ENCODE data around the gene SACM1L.

- TF ChIP-seq, protein P1, sequence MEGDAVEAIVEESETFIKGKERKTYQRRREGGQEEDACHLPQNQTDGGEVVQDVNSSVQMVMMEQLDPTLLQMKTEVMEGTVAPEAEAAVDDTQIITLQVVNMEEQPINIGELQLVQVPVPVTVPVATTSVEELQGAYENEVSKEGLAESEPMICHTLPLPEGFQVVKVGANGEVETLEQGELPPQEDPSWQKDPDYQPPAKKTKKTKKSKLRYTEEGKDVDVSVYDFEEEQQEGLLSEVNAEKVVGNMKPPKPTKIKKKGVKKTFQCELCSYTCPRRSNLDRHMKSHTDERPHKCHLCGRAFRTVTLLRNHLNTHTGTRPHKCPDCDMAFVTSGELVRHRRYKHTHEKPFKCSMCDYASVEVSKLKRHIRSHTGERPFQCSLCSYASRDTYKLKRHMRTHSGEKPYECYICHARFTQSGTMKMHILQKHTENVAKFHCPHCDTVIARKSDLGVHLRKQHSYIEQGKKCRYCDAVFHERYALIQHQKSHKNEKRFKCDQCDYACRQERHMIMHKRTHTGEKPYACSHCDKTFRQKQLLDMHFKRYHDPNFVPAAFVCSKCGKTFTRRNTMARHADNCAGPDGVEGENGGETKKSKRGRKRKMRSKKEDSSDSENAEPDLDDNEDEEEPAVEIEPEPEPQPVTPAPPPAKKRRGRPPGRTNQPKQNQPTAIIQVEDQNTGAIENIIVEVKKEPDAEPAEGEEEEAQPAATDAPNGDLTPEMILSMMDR (tag by site-specific recombination; IDR thresholded peaks at IDR 0.05), result peak; percentile 48; the same call in 1 of the 2 replicates
- TF ChIP-seq MEIS1 (CRISPR knock-in tag; IDR thresholded peaks at IDR 0.05; ENCODE audit: borderline replicate concordance) (no peak), ZNF221 (tag by site-specific recombination; IDR thresholded peaks at IDR 0.05; ENCODE audit: borderline replicate concordance) (no peak), EGR2 (tag by site-specific recombination; IDR thresholded peaks at IDR 0.05; ENCODE audit: low read depth) (no peak), ZNF114 (tag by site-specific recombination; IDR thresholded peaks at IDR 0.05) (no peak)
- TF ChIP-seq, protein P2, sequence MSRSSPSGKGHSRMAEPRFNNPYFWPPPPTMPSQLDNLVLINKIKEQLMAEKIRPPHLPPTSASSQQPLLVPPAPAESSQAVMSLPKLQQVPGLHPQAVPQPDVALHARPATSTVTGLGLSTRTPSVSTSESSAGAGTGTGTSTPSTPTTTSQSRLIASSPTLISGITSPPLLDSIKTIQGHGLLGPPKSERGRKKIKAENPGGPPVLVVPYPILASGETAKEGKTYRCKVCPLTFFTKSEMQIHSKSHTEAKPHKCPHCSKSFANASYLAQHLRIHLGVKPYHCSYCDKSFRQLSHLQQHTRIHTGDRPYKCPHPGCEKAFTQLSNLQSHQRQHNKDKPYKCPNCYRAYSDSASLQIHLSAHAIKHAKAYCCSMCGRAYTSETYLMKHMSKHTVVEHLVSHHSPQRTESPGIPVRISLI (tag by site-specific recombination; IDR thresholded peaks at IDR 0.05), result no peak
These were observed 858 bp upstream of the SACM1L start for GRCh38 chr3:45688194-45688881.

All from HEK293 (cell line).